SU-DHL-6 (cell line): Measurements from ENCODE around the gene OR10A3.
A peak's percentile ranks its signal among the peaks of the same experiment; 100 is the strongest.

Experiments
- H2AFZ ChIP-seq: fragments of 200-600 bp; sonication (generic); 2 replicates; pipeline ENCODE4 v1.6.1; 2014; ENCODE audit warnings: low read depth, mild to moderate bottlenecking, moderate library complexity, mixed read lengths, antibody characterized with exemption, low read length; ENCODE audit not compliant: severe bottlenecking
- H3F3A ChIP-seq: fragments of 200-600 bp; shearing (Covaris generic); 2 replicates; pipeline ENCODE4 v1.6.0; 2016; ENCODE audit warnings: antibody characterized with exemption, mild to moderate bottlenecking; ENCODE audit not compliant: insufficient read depth
- H3K27ac ChIP-seq: fragments of 200-600 bp; sonication (generic); 2 replicates; pipeline ENCODE4 v1.5.1; 2016; ENCODE audit warnings: low read depth, mild to moderate bottlenecking, low read length, moderate library complexity, mixed read lengths
- H3K27me3 ChIP-seq: fragments of 200-600 bp; sonication (generic), shearing (Covaris generic); 2 replicates; pipeline ENCODE4 v1.6.0; 2014; ENCODE audit warnings: mild to moderate bottlenecking, low read length
- H3K36me3 ChIP-seq: fragments of 200-600 bp; sonication (generic); 2 replicates; pipeline ENCODE4 v1.6.1; 2014; ENCODE audit warnings: mild to moderate bottlenecking, low read length, mixed read lengths
- H3K4me2 ChIP-seq: fragments of 300-600, 200-600 bp; shearing (Covaris generic), sonication (generic); 2 replicates; pipeline ENCODE4 v1.6.0; 2014; ENCODE audit warnings: low read length, low read depth, mild to moderate bottlenecking; ENCODE audit not compliant: poor library complexity, severe bottlenecking
- H3K4me3 ChIP-seq: fragments of 200-600 bp; sonication (generic); 2 replicates; pipeline ENCODE4 v1.5.1; 2014; ENCODE audit warnings: antibody characterized with exemption, low read length, mild to moderate bottlenecking, mixed read lengths; ENCODE audit not compliant: insufficient read depth, poor library complexity, severe bottlenecking
- H3K79me2 ChIP-seq: fragments of 200-600 bp; sonication (generic); 2 replicates; pipeline ENCODE4 v1.6.1; 2014; ENCODE audit warnings: mild to moderate bottlenecking, low read length, moderate library complexity; ENCODE audit not compliant: insufficient read depth
- H3K9ac ChIP-seq: fragments of 200-600 bp; sonication (generic); 2 replicates; pipeline ENCODE4 v1.7.0; 2014; ENCODE audit warnings: mild to moderate bottlenecking, low read length
- H3K9me2 ChIP-seq: fragments of 200-600 bp; sonication (generic); replicated peaks from 2 replicates; pipeline ENCODE4 v1.6.1; 2014; ENCODE audit warnings: low read length; ENCODE audit not compliant: insufficient read depth
- H3K9me3 ChIP-seq: fragments of 200-600 bp; sonication (generic); 2 replicates; pipeline ENCODE4 v1.6.1; 2014; ENCODE audit warnings: low read length, mixed read lengths; ENCODE audit not compliant: insufficient read depth
- H4K20me1 ChIP-seq: fragments of 200-600 bp; sonication (generic); 2 replicates; pipeline ENCODE4 v1.6.1; 2014; ENCODE audit warnings: low read depth, mild to moderate bottlenecking, antibody characterized with exemption, low read length, moderate library complexity, mixed read lengths
- EZH2phosphoT487 ChIP-seq: fragments of 200-600 bp; sonication (generic), shearing (Covaris generic); conservative IDR thresholded peaks from 2 replicates; pipeline ENCODE4 v1.6.1; 2018; ENCODE audit warnings: mild to moderate bottlenecking, antibody characterized with exemption, low read length, moderate library complexity, mixed read lengths
- TF ChIP-seq, protein P1 (sequence below): fragments of 200-600 bp; sonication (generic); IDR thresholded peaks from one replicate; pipeline ENCODE4 v1.5.1; 2017; ENCODE audit warnings: antibody characterized with exemption, mild to moderate bottlenecking, low read length, moderate library complexity; ENCODE audit not compliant: insufficient read depth, poor library complexity, severe bottlenecking

The OR10A3 gene

GRCh38 chr11:7898666-7899283 is 42.7 kb downstream of the OR10A3 start:
- no peak overlapping the region for H3K27ac ChIP-seq
- no peak overlapping the region for H2AFZ ChIP-seq
- H3K4me2 ChIP-seq, result no peak overlapping the region
- no peaks in the 10 kb centered on the region for H3K36me3 ChIP-seq
- no peaks in the 10 kb centered on the region for H3K27me3 ChIP-seq
- H3F3A ChIP-seq, result no peaks in the 10 kb centered on the region
- no peaks in the 10 kb centered on the region for H3K79me2 ChIP-seq
- H4K20me1 ChIP-seq, result no peaks in the 10 kb centered on the region
- no peaks in the 10 kb centered on the region for H3K9me3 ChIP-seq
- TF ChIP-seq EZH2phosphoT487, result no peak
- TF ChIP-seq, protein P1, sequence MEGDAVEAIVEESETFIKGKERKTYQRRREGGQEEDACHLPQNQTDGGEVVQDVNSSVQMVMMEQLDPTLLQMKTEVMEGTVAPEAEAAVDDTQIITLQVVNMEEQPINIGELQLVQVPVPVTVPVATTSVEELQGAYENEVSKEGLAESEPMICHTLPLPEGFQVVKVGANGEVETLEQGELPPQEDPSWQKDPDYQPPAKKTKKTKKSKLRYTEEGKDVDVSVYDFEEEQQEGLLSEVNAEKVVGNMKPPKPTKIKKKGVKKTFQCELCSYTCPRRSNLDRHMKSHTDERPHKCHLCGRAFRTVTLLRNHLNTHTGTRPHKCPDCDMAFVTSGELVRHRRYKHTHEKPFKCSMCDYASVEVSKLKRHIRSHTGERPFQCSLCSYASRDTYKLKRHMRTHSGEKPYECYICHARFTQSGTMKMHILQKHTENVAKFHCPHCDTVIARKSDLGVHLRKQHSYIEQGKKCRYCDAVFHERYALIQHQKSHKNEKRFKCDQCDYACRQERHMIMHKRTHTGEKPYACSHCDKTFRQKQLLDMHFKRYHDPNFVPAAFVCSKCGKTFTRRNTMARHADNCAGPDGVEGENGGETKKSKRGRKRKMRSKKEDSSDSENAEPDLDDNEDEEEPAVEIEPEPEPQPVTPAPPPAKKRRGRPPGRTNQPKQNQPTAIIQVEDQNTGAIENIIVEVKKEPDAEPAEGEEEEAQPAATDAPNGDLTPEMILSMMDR, result no peak
- no peak overlapping the region for H3K4me3 ChIP-seq
- no peak overlapping the region for H3K9ac ChIP-seq
- no peaks in the 10 kb centered on the region for H3K9me2 ChIP-seq

DNA sequence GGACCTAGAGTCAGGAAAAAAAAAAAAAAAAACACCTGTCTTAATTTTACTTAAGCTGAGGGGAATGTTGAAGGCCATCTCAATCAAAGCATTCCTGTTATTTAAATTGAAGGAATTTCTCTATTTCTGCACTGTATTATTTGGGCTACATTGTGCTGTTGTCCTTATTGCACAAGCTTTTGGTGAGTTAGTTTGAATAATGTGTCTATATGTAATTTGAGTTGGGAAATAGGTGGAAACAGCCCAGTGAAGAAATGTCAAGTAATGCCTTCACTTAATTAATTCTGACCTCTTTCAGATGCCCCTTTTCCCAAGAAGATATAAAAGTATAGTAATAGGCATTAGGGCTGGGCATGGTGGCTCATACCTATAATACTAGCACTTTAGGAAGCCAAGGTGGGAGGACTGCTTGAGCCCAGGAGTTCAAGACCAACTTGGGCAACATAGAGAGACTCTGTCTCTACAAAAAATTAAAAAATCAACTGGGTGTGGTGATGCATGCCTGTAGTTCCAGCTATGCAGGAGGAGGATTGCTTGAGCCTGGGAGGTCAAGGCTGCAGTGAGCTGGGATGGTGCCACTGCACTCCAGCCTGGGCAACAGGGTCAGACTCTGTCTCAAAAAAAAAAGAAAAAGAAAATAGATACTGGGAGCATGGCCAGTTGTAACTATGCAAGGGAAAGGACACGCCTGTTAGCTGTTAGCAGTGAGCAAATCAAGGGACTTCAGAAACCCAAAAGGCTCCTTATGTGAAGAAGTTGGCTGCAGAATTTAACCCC is 45.3 kb downstream of the OR10A3 start:
- H3K27ac ChIP-seq, result no peak overlapping the region
- no peaks in the 10 kb centered on the region for H3K9me2 ChIP-seq
- H3K36me3 ChIP-seq, result no peaks in the 10 kb centered on the region
- no peaks in the 10 kb centered on the region for H3F3A ChIP-seq
- H3K9ac ChIP-seq, result no peak overlapping the region
- no peak overlapping the region for H3K4me2 ChIP-seq
- H3K27me3 ChIP-seq, result no peaks in the 10 kb centered on the region
- no peak overlapping the region for H3K4me3 ChIP-seq
- TF ChIP-seq, protein P1, result no peak
- no peaks in the 10 kb centered on the region for H3K9me3 ChIP-seq
- H4K20me1 ChIP-seq, result no peaks in the 10 kb centered on the region
- no peak overlapping the region for H2AFZ ChIP-seq
- H3K79me2 ChIP-seq, result no peaks in the 10 kb centered on the region

- H3K9me2 ChIP-seq, result no peaks in the 10 kb centered on the region
- no peak overlapping the region for H3K4me2 ChIP-seq
- H3K36me3 ChIP-seq, result no peaks in the 10 kb centered on the region
- H3K27me3 ChIP-seq, result no peaks in the 10 kb centered on the region
- no peak overlapping the region for H3K27ac ChIP-seq
- H4K20me1 ChIP-seq, result no peaks in the 10 kb centered on the region
- H2AFZ ChIP-seq, result peak overlapping the region; percentile 97
- no peaks in the 10 kb centered on the region for H3K9me3 ChIP-seq
- no peaks in the 10 kb centered on the region for H3F3A ChIP-seq
- no peak overlapping the region for H3K4me3 ChIP-seq
- no peaks in the 10 kb centered on the region for H3K79me2 ChIP-seq
- H3K9ac ChIP-seq, result no peak overlapping the region
- TF ChIP-seq EZH2phosphoT487, result no peak
- TF ChIP-seq, protein P1, result no peak
These were observed 47.3 kb downstream of the OR10A3 start for GRCh38 chr11:7894251-7894650.
